H9 (cell line): ENCODE results near the gene TMEM222. TPM values are rescaled to one million over a fixed set of nuclear protein-coding genes. Genes with fewer than 3 reads are reported as not detected.

ENCODE experiments used
- DNase-seq: peaks from one replicate; pipeline ENCODE4 v3.0.0-alpha.2; 2017
- H2AFZ ChIP-seq: one replicate; pipeline ENCODE4 v1.6.1; 2013; ENCODE audit warnings: mild to moderate bottlenecking, low read length, control low read depth, moderate library complexity
- H2AK5ac ChIP-seq: 2 replicates; pipeline ENCODE4 v1.6.1; 2013; ENCODE audit warnings: low read length, control low read depth, mixed read lengths; ENCODE audit not compliant: insufficient read length
- H2BK120ac ChIP-seq: one replicate; pipeline ENCODE4 v1.6.1; 2013; ENCODE audit warnings: low read depth, mild to moderate bottlenecking, low read length, control low read depth, inconsistent platforms; ENCODE audit not compliant: poor library complexity, severe bottlenecking
- H2BK12ac ChIP-seq: 2 replicates; pipeline ENCODE4 v1.6.1; 2013; ENCODE audit warnings: low read length, control low read depth, mixed read lengths, low read depth; ENCODE audit not compliant: insufficient read length
- H2BK15ac ChIP-seq: 2 replicates; pipeline ENCODE4 v1.6.1; 2013; ENCODE audit warnings: low read depth, low read length, control low read depth
- H2BK20ac ChIP-seq: one replicate; pipeline ENCODE4 v1.6.1; 2013; ENCODE audit warnings: low read depth, mild to moderate bottlenecking, low read length, control low read depth, inconsistent platforms; ENCODE audit not compliant: poor library complexity, severe bottlenecking
- H2BK5ac ChIP-seq: 2 replicates; pipeline ENCODE4 v1.6.1; 2013; ENCODE audit warnings: low read length, control low read depth, mixed read lengths; ENCODE audit not compliant: insufficient read length
- H3K14ac ChIP-seq: 2 replicates; pipeline ENCODE4 v1.6.1; 2013; ENCODE audit warnings: low read length, control low read depth; ENCODE audit not compliant: insufficient read depth
- H3K18ac ChIP-seq: 2 replicates; pipeline ENCODE4 v1.6.1; 2013; ENCODE audit warnings: low read depth, mild to moderate bottlenecking, mixed read lengths, low read length, control low read depth; ENCODE audit not compliant: insufficient read length
- H3K23ac ChIP-seq: 2 replicates; pipeline ENCODE4 v1.6.1; 2013; ENCODE audit warnings: low read length, control low read depth, mixed read lengths, low read depth; ENCODE audit not compliant: insufficient read length
- H3K23me2 ChIP-seq: 2 replicates; pipeline ENCODE4 v1.6.1; 2013; ENCODE audit warnings: low read depth, mild to moderate bottlenecking, mixed read lengths, low read length, control low read depth; ENCODE audit not compliant: insufficient read length, poor library complexity, severe bottlenecking
- H3K27ac ChIP-seq: 2 replicates; pipeline ENCODE4 v1.5.1; 2013; ENCODE audit warnings: low read length, control low read depth, mixed read lengths, low read depth; ENCODE audit not compliant: insufficient read length
- H3K27me3 ChIP-seq: 2 replicates; pipeline ENCODE4 v1.6.1; 2013; ENCODE audit warnings: low read length, control low read depth, inconsistent platforms; ENCODE audit not compliant: insufficient read depth
- H3K4ac ChIP-seq: 2 replicates; pipeline ENCODE4 v1.6.1; 2013; ENCODE audit warnings: low read depth, mild to moderate bottlenecking, control low read depth, inconsistent platforms, low read length, moderate library complexity
- H3K4me1 ChIP-seq: 2 replicates; pipeline ENCODE4 v1.6.1; 2013; ENCODE audit warnings: low read length, control low read depth, inconsistent platforms; ENCODE audit not compliant: insufficient read depth
- H3K4me2 ChIP-seq: 2 replicates; pipeline ENCODE4 v1.6.1; 2013; ENCODE audit warnings: low read length, control low read depth, mixed read lengths; ENCODE audit not compliant: insufficient read length, insufficient read depth
- H3K56ac ChIP-seq: 2 replicates; pipeline ENCODE4 v1.6.1; 2013; ENCODE audit warnings: low read depth, mild to moderate bottlenecking, mixed read lengths, low read length, control low read depth; ENCODE audit not compliant: insufficient read length
- H3K79me1 ChIP-seq: 2 replicates; pipeline ENCODE4 v1.6.1; 2013; ENCODE audit warnings: low read depth, mild to moderate bottlenecking, moderate library complexity, low read length, control low read depth, inconsistent platforms; ENCODE audit not compliant: insufficient read depth, poor library complexity, severe bottlenecking
- H3K79me2 ChIP-seq: 2 replicates; pipeline ENCODE4 v1.6.1; 2013; ENCODE audit warnings: low read length, control low read depth, inconsistent platforms; ENCODE audit not compliant: insufficient read depth
- H3K9ac ChIP-seq: 2 replicates; pipeline ENCODE4 v1.6.1; 2013; ENCODE audit warnings: low read length, control low read depth, mixed read lengths; ENCODE audit not compliant: insufficient read length; ENCODE audit errors: extremely low read depth
- H3K9me3 ChIP-seq: one replicate; pipeline ENCODE4 v1.6.1; 2013; ENCODE audit warnings: low read depth, low read length, inconsistent platforms; ENCODE audit not compliant: control insufficient read depth
- H3T11ph ChIP-seq: one replicate; pipeline ENCODE4 v1.6.1; 2013; ENCODE audit warnings: mild to moderate bottlenecking, low read length, control low read depth, inconsistent platforms
- H4K20me1 ChIP-seq: one replicate; pipeline ENCODE4 v1.6.1; 2013; ENCODE audit not compliant: control insufficient read depth, insufficient read length, insufficient read depth
- H4K5ac ChIP-seq: 2 replicates; pipeline ENCODE4 v1.6.1; 2013; ENCODE audit warnings: low read depth, mild to moderate bottlenecking, mixed read lengths, low read length, control low read depth; ENCODE audit not compliant: insufficient read length
- H4K8ac ChIP-seq: replicated peaks from 2 replicates; pipeline ENCODE4 v1.6.1; 2013; ENCODE audit warnings: low read length, control low read depth, mixed read lengths, low read depth; ENCODE audit not compliant: insufficient read length
- H4K91ac ChIP-seq: 2 replicates; pipeline ENCODE4 v1.6.1; 2013; ENCODE audit warnings: low read depth, mild to moderate bottlenecking, moderate library complexity, mixed read lengths, low read length, control low read depth; ENCODE audit not compliant: insufficient read length
- H3K27ac Mint-ChIP-seq, 3 experiments: 2 replicates in 2 of 3; 3 replicates in 1 of 3; pipeline ENCODE4 v1.8.0; 2020 to 2021; ENCODE audit warnings: mixed read lengths in 3 of 3, mild to moderate bottlenecking in 1 of 3, moderate library complexity in 1 of 3
- H3K27me3 Mint-ChIP-seq: 2 replicates; pipeline ENCODE4 v1.8.0; 2021; ENCODE audit warnings: low read depth, mild to moderate bottlenecking, moderate library complexity, mixed read lengths
- H3K36me3 Mint-ChIP-seq, 3 experiments: 2 replicates in 2 of 3; 3 replicates in 1 of 3; pipeline ENCODE4 v1.8.0; 2020 to 2021; ENCODE audit warnings: low read depth in 3 of 3, mixed read lengths in 3 of 3; ENCODE audit not compliant: insufficient read depth in 1 of 3
- H3K4me1 Mint-ChIP-seq, 2 experiments: 2 replicates each; pipeline ENCODE4 v1.8.0; 2020; ENCODE audit warnings: mixed read lengths in 2 of 2
- H3K4me3 Mint-ChIP-seq, 2 experiments: 2 replicates in 1 of 2; 3 replicates in 1 of 2; pipeline ENCODE4 v1.8.0; 2020 to 2021; ENCODE audit warnings: mild to moderate bottlenecking in 2 of 2, mixed read lengths in 2 of 2, moderate library complexity in 1 of 2
- H3K9me3 Mint-ChIP-seq, 2 experiments: 2 replicates in 1 of 2; 3 replicates in 1 of 2; pipeline ENCODE4 v1.8.0; 2020; ENCODE audit warnings: mild to moderate bottlenecking in 2 of 2, mixed read lengths in 2 of 2, moderate library complexity in 1 of 2
- WGBS: extraction: QIAGEN DNeasy Blood & Tissue Kit; methylation state at CpG from one replicate; pipeline ENCODE4 v1.1.7; 2013; ENCODE audit warnings: missing lambda C conversion rate, low lambda C conversion rate, mixed read lengths; ENCODE audit not compliant: insufficient read length; ENCODE audit errors: extremely low coverage; 5-methylcytosine and 5-hydroxymethylcytosine counted together
- total RNA-seq: library from RNA; stranded (reverse); gene quantifications from 2 replicates; pipeline ENCODE4 v1.2.1, GENCODE V29; 2021
- TF ChIP-seq, protein P1 (sequence below): fragments of 200-600 bp; sonication (generic); conservative IDR thresholded peaks from 3 replicates; pipeline ENCODE4 v1.8.0; 2021; ENCODE audit warnings: antibody characterized with exemption, mild to moderate bottlenecking

The TMEM222 gene
- total RNA-seq, 1 experiment from 2014 or later: 36.8 TPM

DNA sequence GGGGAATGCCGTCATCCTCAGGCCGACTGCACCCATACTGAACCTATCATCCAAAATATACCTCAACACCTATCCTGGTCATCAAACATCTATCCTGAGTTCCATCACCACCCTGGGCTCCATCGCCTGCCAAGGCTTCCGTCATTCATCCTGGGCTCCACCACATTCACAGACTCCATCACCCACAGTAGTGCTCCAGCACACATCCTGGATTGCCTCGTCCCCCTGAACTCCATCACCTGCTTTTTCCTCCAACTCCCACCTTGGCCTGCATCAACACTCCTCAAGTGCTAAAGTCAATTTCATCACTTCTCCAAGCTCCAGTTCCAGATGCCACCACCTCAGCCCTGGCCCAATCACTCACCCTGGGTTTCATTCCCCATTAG, 37.0 kb downstream of the TMEM222 start:
- no peak overlapping the region for H2AFZ ChIP-seq
- H3K27me3 ChIP-seq: peaks cover 19% of the 10 kb centered on the region; the same call in 1 of the 2 replicates
- H3K23ac ChIP-seq: no peak overlapping the region
- DNase-seq: no peak
- Mint-ChIP-seq H3K9me3 (no peaks in the 10 kb centered on the region; a peak in 1 of 5 replicates), H3K4me3 (no peak overlapping the region), H3K27ac (no peak overlapping the region), H3K36me3 (peaks cover 0 to 13% (median 3%) of the 10 kb centered on the region in 3 experiments; a peak in 4 of 7 replicates), H3K4me1 (peaks cover 12 to 25% of the 10 kb centered on the region in 2 experiments), H3K27me3 (peaks cover 64% of the 10 kb centered on the region)
- no peaks in the 10 kb centered on the region for H3K79me2 ChIP-seq
- H4K20me1 ChIP-seq: peaks cover 4% of the 10 kb centered on the region
- H3K4me1 ChIP-seq: peaks cover 3% of the 10 kb centered on the region; the same call in 1 of the 2 replicates
- no peak overlapping the region for H3T11ph ChIP-seq
- no peak overlapping the region for H3K14ac ChIP-seq
- H4K8ac ChIP-seq: no peak overlapping the region
- H2BK120ac ChIP-seq: no peak overlapping the region
- no peak overlapping the region for H2AK5ac ChIP-seq
- H2BK12ac ChIP-seq: no peak overlapping the region
- TF ChIP-seq, protein P1, sequence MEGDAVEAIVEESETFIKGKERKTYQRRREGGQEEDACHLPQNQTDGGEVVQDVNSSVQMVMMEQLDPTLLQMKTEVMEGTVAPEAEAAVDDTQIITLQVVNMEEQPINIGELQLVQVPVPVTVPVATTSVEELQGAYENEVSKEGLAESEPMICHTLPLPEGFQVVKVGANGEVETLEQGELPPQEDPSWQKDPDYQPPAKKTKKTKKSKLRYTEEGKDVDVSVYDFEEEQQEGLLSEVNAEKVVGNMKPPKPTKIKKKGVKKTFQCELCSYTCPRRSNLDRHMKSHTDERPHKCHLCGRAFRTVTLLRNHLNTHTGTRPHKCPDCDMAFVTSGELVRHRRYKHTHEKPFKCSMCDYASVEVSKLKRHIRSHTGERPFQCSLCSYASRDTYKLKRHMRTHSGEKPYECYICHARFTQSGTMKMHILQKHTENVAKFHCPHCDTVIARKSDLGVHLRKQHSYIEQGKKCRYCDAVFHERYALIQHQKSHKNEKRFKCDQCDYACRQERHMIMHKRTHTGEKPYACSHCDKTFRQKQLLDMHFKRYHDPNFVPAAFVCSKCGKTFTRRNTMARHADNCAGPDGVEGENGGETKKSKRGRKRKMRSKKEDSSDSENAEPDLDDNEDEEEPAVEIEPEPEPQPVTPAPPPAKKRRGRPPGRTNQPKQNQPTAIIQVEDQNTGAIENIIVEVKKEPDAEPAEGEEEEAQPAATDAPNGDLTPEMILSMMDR: no peak
- H2BK5ac ChIP-seq: no peak overlapping the region
- peaks cover 13% of the 10 kb centered on the region for H3K23me2 ChIP-seq
- H3K56ac ChIP-seq: no peak overlapping the region
- H2BK15ac ChIP-seq: no peak overlapping the region
- H3K9me3 ChIP-seq: no peaks in the 10 kb centered on the region
- no peak overlapping the region for H3K27ac ChIP-seq
- no peak overlapping the region for H3K4me2 ChIP-seq
- no peak overlapping the region for H3K18ac ChIP-seq
- no peaks in the 10 kb centered on the region for H3K79me1 ChIP-seq
- H4K91ac ChIP-seq: no peak overlapping the region
- H3K9ac ChIP-seq: no peak overlapping the region
- WGBS: no CpG with 5 or more reads among the region's 5 CpGs
- no peak overlapping the region for H3K4ac ChIP-seq
- no peak overlapping the region for H4K5ac ChIP-seq
- H2BK20ac ChIP-seq: no peak overlapping the region
